HG02571 (cell line): ENCODE measurements around the gene ITGB8.

Experiments used
- ATAC-seq: cut with Tn5 transposase; IDR thresholded peaks from one replicate; pipeline ENCODE4 v1.9.1; 2021; ENCODE audit warnings: mild to moderate bottlenecking, moderate library complexity; ENCODE audit not compliant: unreplicated experiment

ITGB8 gene

GRCh38 chr7:20307119-20307518 is 23.6 kb upstream of the ITGB8 start:
- ATAC-seq: no peak

- no peak for ATAC-seq
Observed at GRCh38 chr7:20307901-20308300, 22.8 kb upstream of the ITGB8 start.

GRCh38 chr7:20310301-20310700 is 20.4 kb upstream of the ITGB8 start:
- ATAC-seq: no peak

GRCh38 chr7:20310963-20311742 is 19.5 kb upstream of the ITGB8 start:
- ATAC-seq: no peak

- no peak for ATAC-seq
Observed at GRCh38 chr7:20311743-20312042, 19.0 kb upstream of the ITGB8 start.

- no peak for ATAC-seq
Observed at GRCh38 chr7:20312562-20312961, 18.1 kb upstream of the ITGB8 start.

- ATAC-seq: no peak
Observed at GRCh38 chr7:20313626-20314025, 17.1 kb upstream of the ITGB8 start.

GRCh38 chr7:20314198-20314597 is 16.5 kb upstream of the ITGB8 start:
- no peak for ATAC-seq

- no peak for ATAC-seq
Observed at GRCh38 chr7:20316706-20317105, 14.0 kb upstream of the ITGB8 start.

GRCh38 chr7:20317413-20317812 is 13.3 kb upstream of the ITGB8 start:
- no peak for ATAC-seq

GRCh38 chr7:20318933-20319332 is 11.8 kb upstream of the ITGB8 start:
- ATAC-seq: no peak

GRCh38 chr7:20320322-20320721 is 10.4 kb upstream of the ITGB8 start:
- ATAC-seq: no peak

- no peak for ATAC-seq
Observed at GRCh38 chr7:20320786-20321185, 9.9 kb upstream of the ITGB8 start.

- no peak for ATAC-seq
Observed at GRCh38 chr7:20323595-20323994, 7.1 kb upstream of the ITGB8 start.

- ATAC-seq: no peak
Observed at GRCh38 chr7:20326342-20326741, 4.4 kb upstream of the ITGB8 start.

- no peak for ATAC-seq
Observed at GRCh38 chr7:20327055-20327454, 3.6 kb upstream of the ITGB8 start.

- ATAC-seq: no peak
Observed at GRCh38 chr7:20328027-20328426, 2.7 kb upstream of the ITGB8 start.

- no peak for ATAC-seq
Observed at GRCh38 chr7:20328692-20329091, 2.0 kb upstream of the ITGB8 start.

- ATAC-seq: peak; percentile 31
Observed at GRCh38 chr7:20329389-20330238, 1.1 kb upstream of the ITGB8 start.

- ATAC-seq: peak; percentile 24
Observed at GRCh38 chr7:20330928-20331909, 519 bp downstream of the ITGB8 start.
